ENCODE results near the gene RSPH1. TPM values are rescaled to one million over a fixed set of nuclear protein-coding genes. Genes with fewer than 3 reads are reported as not detected.

The RSPH1 gene
- total and polyA plus RNA-seq, 7 donors = 0.08 to 0.29 TPM; not detected in 5

- DNase-seq = peak in 1 of 2 donors; percentile 43
- 71 to 83% (median 79%) methylated on average over 25 of the region's 25 CpGs for WGBS, 3 donors
- intact Hi-C loops (cut with DNase I) = no loop called here
Observed at GRCh38 chr21:42476388-42477331, 19.4 kb downstream of the RSPH1 start.

DNA sequence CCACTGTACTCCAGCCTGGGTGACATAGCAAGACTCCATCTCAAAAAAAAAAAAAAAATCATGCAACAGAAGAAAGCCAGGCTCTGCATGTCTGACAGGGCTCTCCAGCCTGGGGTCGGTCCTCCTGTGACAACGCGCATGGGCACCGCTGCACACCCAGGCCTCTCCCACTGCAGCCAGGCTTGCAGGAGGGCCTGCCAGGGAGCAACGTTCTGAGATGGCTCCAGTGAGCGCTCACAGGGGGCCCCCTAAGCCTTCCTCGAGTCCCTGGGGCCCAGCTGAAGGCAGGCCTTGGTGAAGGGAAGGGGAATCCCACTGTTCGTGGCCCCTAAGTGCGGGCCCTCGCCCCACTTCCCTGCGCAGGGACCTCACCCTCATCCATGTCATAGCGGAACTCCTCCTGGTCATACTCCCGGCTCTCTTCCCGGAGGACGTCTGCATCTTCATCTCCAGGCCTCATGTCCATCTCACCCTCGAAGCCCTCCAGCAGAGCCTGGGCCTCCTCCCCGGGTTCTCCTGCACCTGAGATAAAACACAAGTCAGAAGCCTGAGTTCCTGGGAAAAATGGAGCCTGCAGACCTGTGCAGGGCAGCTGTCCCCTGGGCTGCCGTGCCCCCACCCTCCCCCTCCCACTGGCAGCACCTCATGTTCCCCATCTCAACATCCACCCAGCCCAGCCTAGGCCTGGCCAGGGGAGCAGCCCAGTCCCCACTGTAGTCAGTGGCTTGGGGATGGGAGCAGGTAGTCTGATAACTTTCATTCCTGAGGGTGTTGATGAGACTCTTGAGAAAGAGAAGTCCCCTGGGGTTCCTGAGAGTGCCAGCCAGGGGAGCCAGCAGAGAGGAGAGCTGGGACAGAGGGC lies 20.3 kb downstream of the RSPH1 start:
- Histone ChIP-seq H3K27me3 (ENCODE audit: insufficient read depth in 3 of 3, low read length in 2 of 3) (peaks cover 0 to 13% (median 0%) of the 10 kb centered on the region in 3 donors), H3K36me3 (ENCODE audit: insufficient read depth in 1 of 2, low read depth in 1 of 2) (no peaks in the 10 kb centered on the region), H3K9me3 (no peaks in the 10 kb centered on the region), H3K4me1 (no peaks in the 10 kb centered on the region), H3K4me3 (no peak overlapping the region), H3K27ac (no peak overlapping the region)
- no peak for ATAC-seq
- no peak for DNase-seq
- 87 to 93% (median 87%) methylated on average over 18 of the region's 18 CpGs for WGBS, 3 donors
- intact Hi-C loops (cut with DNase I) = no loop called here
- TF ChIP-seq, protein P1, sequence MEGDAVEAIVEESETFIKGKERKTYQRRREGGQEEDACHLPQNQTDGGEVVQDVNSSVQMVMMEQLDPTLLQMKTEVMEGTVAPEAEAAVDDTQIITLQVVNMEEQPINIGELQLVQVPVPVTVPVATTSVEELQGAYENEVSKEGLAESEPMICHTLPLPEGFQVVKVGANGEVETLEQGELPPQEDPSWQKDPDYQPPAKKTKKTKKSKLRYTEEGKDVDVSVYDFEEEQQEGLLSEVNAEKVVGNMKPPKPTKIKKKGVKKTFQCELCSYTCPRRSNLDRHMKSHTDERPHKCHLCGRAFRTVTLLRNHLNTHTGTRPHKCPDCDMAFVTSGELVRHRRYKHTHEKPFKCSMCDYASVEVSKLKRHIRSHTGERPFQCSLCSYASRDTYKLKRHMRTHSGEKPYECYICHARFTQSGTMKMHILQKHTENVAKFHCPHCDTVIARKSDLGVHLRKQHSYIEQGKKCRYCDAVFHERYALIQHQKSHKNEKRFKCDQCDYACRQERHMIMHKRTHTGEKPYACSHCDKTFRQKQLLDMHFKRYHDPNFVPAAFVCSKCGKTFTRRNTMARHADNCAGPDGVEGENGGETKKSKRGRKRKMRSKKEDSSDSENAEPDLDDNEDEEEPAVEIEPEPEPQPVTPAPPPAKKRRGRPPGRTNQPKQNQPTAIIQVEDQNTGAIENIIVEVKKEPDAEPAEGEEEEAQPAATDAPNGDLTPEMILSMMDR (IDR thresholded peaks at IDR 0.05) = no peak

More at GRCh38 chr21:42476388-42477331, 19.4 kb downstream of the RSPH1 start:
- no peak overlapping the region for H3K27ac ChIP-seq
- H3K4me3 ChIP-seq = no peak overlapping the region
- H3K4me1 ChIP-seq = no peaks in the 10 kb centered on the region
- no peaks in the 10 kb centered on the region for H3K36me3 ChIP-seq (ENCODE audit: insufficient read depth in 1 of 2, low read depth in 1 of 2)
- no peaks in the 10 kb centered on the region for H3K9me3 ChIP-seq
- TF ChIP-seq, protein P1 (IDR thresholded peaks at IDR 0.05) = no peak
- ATAC-seq = no peak
- peaks cover 0 to 13% (median 0%) of the 10 kb centered on the region in 3 donors for H3K27me3 ChIP-seq (ENCODE audit: insufficient read depth in 3 of 3, low read length in 2 of 3)

GRCh38 chr21:42475036-42475435 lies 21.0 kb downstream of the RSPH1 start:
- Histone ChIP-seq H3K9me3 (no peaks in the 10 kb centered on the region), H3K4me1 (no peaks in the 10 kb centered on the region), H3K27me3 (ENCODE audit: insufficient read depth in 3 of 3, low read length in 2 of 3) (peaks cover 0 to 13% (median 0%) of the 10 kb centered on the region in 3 donors), H3K27ac (no peak overlapping the region), H3K4me3 (no peak overlapping the region), H3K36me3 (ENCODE audit: insufficient read depth in 1 of 2, low read depth in 1 of 2) (no peaks in the 10 kb centered on the region)
- WGBS, 3 donors = 86 to 94% (median 88%) methylated on average over 7 of the region's 7 CpGs
- intact Hi-C loops (cut with DNase I) = no loop called here
- TF ChIP-seq, protein P1 (IDR thresholded peaks at IDR 0.05) = no peak
- ATAC-seq (no peak), DNase-seq (no peak)

DNA sequence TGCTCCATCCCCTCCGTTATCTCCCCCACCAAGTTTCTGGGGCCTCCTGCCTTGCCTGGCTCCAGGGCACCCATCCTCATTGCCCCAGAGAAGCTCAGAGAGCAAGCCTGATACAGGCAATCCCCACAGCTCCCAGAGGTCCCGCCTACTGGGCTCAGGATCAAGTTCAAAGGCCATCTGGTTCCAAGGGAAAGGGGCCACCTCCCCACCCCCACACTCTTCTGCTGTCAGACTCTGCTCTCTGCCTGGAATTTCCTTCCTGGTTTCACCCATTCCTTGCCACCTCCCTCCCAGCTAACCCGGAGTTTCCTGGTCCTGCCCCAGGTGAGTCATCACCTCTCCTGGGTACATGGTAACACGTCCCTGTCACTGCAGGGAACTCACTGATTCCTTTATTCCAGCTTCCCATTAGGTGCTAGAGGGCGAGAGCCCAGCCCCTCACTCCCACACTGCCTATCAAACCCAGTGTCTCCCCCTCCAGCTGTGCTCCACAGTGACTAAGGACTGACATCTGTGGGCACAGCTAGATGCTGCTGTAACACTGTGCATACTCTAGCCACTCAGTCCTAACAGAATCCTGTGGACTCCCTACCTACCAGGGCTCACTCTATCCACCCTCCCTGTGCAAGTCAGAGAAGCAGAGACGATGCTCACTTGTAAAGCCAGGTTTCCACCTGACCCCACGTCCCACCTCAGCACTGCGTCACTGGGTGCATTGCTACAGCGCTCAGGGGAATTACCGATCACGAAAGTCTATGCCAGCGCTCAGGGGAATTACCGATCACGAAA lies 21.8 kb downstream of the RSPH1 start:
- H3K36me3 ChIP-seq (ENCODE audit: insufficient read depth in 1 of 2, low read depth in 1 of 2) = no peaks in the 10 kb centered on the region
- no peaks in the 10 kb centered on the region for H3K9me3 ChIP-seq
- ATAC-seq = no peak
- H3K27ac ChIP-seq = no peak overlapping the region
- no peak overlapping the region for H3K4me3 ChIP-seq
- peaks cover 0 to 13% (median 0%) of the 10 kb centered on the region in 3 donors for H3K27me3 ChIP-seq (ENCODE audit: insufficient read depth in 3 of 3, low read length in 2 of 3)
- WGBS, 3 donors = 75 to 81% (median 78%) methylated on average over 14 of the region's 14 CpGs
- no peaks in the 10 kb centered on the region for H3K4me1 ChIP-seq
- intact Hi-C loops (cut with DNase I) = no loop called here
- DNase-seq = no peak
- TF ChIP-seq, protein P1 (IDR thresholded peaks at IDR 0.05) = no peak
